GM18520 (cell line): Measurements from ENCODE around the gene FSTL4.

Source experiments
- ATAC-seq: cut with Tn5 transposase; IDR thresholded peaks from one replicate; pipeline ENCODE4 v1.9.1; 2021; ENCODE audit not compliant: unreplicated experiment

The FSTL4 gene

GRCh38 chr5:133372293-133372937 lies 239.9 kb downstream of the FSTL4 start:
- no peak for ATAC-seq

- ATAC-seq = no peak
Measured at GRCh38 chr5:133371371-133372155, 240.8 kb downstream of the FSTL4 start.

GRCh38 chr5:133370904-133371303 lies 241.4 kb downstream of the FSTL4 start:
- ATAC-seq = no peak

- ATAC-seq = no peak
Measured at GRCh38 chr5:133370036-133370831, 242.1 kb downstream of the FSTL4 start.

GRCh38 chr5:133368916-133369783 lies 243.2 kb downstream of the FSTL4 start:
- ATAC-seq = no peak

GRCh38 chr5:133367984-133368383 lies 244.4 kb downstream of the FSTL4 start:
- ATAC-seq = no peak

- no peak for ATAC-seq
Measured at GRCh38 chr5:133367071-133367786, 245.1 kb downstream of the FSTL4 start.

GRCh38 chr5:133366438-133366837 lies 245.9 kb downstream of the FSTL4 start:
- no peak for ATAC-seq

GRCh38 chr5:133365738-133366137 lies 246.6 kb downstream of the FSTL4 start:
- no peak for ATAC-seq

GRCh38 chr5:133364936-133365707 lies 247.2 kb downstream of the FSTL4 start:
- ATAC-seq = no peak

GRCh38 chr5:133363807-133364587 lies 248.3 kb downstream of the FSTL4 start:
- ATAC-seq = no peak

- ATAC-seq = no peak
Measured at GRCh38 chr5:133362438-133362837, 249.9 kb downstream of the FSTL4 start.

GRCh38 chr5:133361922-133362321 lies 250.4 kb downstream of the FSTL4 start:
- no peak for ATAC-seq

GRCh38 chr5:133360693-133361472 lies 251.5 kb downstream of the FSTL4 start:
- no peak for ATAC-seq

GRCh38 chr5:133359861-133360260 lies 252.5 kb downstream of the FSTL4 start:
- no peak for ATAC-seq

GRCh38 chr5:133358271-133358670 lies 254.1 kb downstream of the FSTL4 start:
- no peak for ATAC-seq

- ATAC-seq = no peak
Measured at GRCh38 chr5:133357758-133358157, 254.6 kb downstream of the FSTL4 start.

GRCh38 chr5:133356984-133357421 lies 255.3 kb downstream of the FSTL4 start:
- ATAC-seq = no peak
